Measurements from ENCODE around the gene FOXA3.
A peak's percentile ranks its signal among the peaks of the same experiment; 100 is the strongest.

Gene FOXA3

DNA sequence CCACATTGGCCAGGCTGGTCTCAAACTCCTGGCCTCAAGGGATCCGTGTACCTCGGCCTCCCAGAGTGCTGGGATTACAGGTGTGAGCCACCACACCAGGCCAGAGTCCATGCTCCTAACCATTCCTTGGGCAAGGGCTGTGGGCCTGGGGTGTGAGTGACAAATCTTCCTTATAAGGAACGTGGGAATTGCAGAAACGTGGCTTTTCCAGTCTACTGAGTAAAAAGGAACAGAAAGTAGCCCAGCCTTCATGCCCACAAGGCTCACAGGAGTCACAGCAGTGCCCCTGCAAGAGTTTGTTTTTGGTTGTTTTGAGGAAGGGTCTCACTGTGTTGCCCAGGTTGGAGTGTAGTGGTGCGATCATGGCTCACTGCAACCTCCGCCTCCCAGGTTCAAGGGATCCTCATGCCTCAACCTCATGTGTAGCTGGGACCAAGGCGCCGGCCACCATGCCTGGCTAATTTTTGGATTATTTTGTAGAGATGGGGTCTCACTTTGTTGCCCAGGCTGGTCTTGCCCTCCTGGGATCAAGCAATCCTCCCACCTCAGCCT is 33.2 kb downstream of the FOXA3 start:
- no peak for DNase-seq

GRCh38 chr19:45899253-45899652 is 35.1 kb downstream of the FOXA3 start:
- no peak for DNase-seq

DNA sequence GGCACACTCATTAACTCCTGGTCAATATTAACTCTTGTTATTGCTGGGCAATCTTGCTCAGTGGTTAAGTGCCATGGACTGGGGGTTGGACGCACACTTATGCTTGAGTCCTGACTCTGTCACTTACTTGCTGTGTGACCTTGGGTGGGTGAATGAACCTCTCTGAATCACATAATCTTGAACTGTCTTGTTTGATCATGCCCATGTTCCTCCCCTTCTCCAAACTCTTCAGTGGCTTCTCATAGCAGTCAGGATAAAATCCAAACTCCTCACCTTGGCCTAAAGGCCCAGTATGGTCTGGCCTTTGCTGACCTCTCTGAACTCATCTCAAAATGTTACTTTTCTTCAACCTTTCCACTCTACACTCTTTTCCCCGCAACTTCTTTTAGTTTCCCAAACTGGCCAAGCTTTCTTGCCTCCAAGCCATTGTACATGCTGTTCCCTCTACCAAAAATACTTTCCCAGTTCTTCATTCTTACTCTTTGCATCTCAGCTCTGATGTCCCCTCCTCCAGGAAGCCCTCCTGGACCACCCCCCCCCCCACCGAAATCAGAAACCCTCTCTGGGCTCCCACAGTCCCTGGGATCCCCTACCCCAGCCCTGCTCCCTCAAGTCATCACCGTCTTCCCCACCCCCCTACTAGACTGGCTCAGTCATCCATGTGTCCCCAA is 35.9 kb downstream of the FOXA3 start:
- no peak for DNase-seq

DNA sequence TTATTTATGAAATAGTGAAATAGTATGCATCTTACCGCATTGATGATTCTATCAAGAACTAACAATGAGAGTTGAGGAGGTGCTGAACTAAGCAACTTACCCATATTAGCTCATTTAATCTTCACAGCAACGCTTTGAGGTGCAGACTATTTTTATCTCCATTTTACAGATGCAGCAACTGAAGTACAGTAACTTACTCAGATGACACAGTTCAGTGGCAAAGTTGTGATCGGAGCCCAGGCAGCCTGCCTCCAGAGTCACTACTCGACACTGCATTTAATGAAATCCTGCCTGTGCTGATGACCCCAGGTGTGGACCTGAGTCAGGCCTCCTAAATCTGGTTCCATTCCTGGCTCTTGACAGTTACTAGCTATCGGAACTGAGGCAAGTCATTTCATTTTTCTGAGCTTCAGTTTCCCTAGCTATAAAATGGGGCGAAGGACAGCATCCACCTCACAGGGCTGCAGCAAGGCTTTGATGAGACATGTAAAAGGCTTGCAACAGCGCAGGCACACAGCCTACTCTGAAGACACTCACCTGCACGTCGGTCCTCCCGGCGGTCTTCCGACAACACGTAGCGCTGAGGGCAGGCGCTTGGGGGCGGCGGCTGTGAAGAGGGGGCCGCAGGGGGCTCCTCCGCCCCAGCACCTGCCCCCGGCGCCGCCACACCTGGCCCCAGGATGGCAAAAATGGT is 36.8 kb downstream of the FOXA3 start:
- DNase-seq: no peak

DNA sequence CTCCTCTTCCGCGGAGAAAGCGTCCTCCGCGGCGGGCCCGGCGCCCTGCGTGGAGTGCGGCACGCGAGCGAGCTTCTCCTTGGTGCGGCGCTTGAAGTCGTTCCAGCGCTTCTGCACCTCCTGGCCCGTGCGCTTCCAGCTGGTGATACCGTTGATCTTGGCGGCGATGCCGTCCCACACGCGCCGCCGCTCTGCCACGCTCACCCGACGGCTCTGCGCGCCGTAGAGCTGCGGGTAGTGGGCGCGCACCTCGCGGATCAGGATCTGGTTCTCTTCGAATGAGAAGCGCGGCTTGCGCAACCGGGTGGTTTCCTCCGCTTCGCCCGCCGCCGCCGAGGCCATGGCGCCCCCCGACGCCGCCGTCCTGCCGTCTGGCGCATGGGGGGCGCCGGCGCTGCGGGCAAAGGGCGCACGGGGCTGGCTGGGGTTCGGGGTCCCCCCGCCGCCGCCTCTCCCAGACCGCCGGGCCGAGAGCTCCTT is 37.3 kb downstream of the FOXA3 start:
- DNase-seq: peak; percentile 36 to 49

DNA sequence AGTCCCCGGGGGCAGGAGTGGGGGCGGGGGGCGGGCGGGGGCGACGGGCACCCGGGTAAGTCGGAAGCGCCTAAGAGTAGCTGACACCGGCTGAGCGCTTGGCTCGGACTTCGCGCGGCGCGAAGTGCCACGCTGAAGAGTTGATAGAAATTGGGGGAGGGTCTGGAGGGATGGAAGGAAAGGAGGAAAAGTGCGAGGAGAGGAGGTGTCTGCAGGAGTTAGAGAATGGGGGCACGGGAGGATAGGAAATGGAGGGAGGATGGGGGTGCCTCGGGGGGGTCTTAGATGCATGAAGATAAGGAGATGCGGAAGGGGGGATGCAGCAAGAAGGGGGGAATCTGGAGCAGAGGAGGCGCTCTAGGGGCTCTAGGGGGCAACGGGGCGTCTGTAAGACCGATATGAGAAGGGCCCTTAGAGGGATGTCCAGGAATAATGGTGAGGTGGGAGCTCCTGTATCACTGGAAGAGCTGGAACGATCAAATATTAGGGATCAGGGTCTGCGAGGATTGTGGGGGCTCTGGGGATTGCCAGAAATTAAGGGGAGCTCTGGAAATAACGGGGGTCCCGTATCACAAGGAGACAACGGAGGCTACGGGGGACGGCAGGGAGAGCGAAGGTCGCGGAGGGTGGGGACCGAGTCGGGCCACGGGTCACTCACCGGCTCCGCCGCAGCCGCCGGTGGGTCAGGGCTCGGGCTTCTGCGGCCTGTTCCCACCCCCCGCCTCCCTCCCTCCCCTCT is 38.0 kb downstream of the FOXA3 start, which contains the start of gene MYPOP:
MYPOP (minus strand) TSS at position 702 of the 739 bp plus-strand sequence. CDS start 840 bp downstream, outside the sequence.
- no peak for DNase-seq

- DNase-seq: peak; percentile 99
Observed at GRCh38 chr19:45902651-45903625, 38.8 kb downstream of the FOXA3 start.

- no peak for DNase-seq
Observed at GRCh38 chr19:45905011-45905410, 40.9 kb downstream of the FOXA3 start.

DNA sequence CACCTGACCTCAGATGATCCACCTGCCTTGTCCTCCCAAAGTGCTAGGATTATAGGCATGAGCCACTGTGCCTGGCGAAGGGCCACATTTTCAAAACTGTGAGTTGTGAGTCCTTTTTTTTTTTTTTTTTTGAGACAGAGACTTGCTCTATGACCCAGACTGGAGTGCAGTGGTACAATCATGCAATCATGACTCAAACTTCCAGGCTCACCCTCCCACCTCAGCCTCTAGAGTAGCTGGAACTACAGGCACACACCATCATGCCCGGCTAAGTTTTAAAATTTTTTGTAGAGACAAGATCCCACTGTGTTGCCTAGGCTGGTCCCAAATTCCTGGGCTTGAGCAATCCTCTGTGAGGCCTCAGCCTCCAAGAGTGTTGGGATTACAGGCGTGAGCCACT is 42.1 kb downstream of the FOXA3 start:
- no peak for DNase-seq

DNA sequence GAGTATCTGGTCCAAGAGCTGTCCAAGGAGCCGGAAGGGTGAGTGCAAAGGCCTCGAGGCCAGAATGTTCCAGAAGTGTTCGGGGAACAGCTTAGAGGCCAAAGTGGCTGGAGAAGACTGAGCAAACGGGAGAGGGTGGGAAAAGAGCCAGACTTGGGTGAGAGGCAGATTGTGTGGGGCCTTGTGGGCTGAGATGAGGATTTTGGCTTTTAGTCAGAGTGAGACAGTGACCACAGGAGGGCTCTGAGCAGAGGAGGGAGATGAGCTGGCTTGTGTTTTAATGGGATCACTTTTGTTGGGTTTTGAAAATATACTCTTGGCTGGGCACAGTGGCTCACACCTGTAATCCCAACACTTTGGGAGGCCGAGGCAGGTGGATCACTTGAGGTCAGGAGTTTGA is 44.8 kb downstream of the FOXA3 start:
- no peak for DNase-seq

GRCh38 chr19:45911291-45911690 is 47.2 kb downstream of the FOXA3 start:
- no peak for DNase-seq

DNA sequence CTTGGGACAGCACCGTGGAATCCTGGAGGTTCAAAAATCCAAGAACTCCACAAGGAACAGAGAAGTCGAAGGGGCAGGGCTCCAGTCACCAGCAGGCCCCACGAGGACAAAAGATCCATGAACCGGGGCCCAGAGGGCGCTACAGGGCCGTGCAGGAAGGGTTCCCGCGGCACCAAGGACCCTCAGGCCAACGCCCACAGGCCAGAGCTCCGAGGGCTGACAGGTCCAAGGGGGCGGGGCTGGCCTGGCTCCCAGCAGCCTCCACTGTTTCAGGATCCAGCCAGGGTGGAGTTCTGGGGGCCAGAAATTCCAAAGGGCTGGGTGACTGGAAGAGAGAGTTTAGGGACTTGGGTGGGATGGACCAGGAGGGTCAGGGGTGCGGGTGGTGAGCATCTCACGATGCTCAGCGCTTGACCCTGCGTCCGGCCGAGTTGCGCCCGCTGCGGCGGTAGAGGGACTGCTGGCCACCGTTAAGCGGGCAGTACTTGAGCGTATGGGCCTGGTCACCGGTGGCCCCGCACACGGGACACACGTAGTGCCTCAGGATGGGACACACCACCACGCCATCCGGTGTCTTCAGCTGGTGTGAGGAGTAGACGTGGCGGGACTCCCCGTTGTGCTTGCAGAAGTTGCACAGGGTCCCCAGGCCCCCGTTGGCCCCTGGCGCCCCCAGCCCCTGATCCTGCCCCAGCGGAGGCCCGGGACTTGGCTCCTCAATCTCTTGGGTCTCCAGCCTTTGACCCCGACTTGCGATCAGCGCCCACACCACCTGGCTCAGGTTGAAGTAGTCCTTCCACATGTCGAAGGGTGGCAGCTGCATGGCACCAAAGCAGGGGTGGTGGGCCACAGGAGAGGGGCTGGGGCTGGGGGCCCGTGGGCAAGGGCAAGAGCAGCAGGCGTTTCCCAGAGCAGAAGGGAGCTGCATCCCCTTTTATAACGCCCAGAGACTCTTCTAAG is 50.0 kb downstream of the FOXA3 start, which contains the start of gene NANOS2:
NANOS2 (minus strand) TSS at position 905 of the 957 bp plus-strand sequence; CDS start at position 820, 85 bp downstream.
- no peak for DNase-seq

GRCh38 chr19:45917421-45918091 is 53.4 kb downstream of the FOXA3 start:
- DNase-seq: no peak

DNA sequence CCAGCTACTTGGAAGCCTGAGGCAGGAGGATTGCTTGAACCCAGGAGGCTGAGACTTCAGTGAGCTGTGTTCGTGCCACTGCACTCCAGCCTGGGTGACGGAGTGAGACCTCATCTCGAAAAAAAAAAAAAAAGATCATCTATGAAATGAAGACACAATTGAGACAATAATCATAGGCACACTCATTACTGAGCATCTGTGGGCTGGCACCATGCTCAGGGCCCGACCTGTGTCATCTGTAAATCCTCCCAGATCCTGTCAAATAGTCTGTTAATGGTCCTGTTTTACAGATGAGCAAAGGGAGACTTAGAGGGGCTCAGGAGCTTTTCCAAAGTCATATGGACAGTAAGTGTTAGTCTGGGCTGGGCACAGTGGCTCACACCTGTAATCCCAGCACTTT is 54.6 kb downstream of the FOXA3 start:
- no peak for DNase-seq

DNA sequence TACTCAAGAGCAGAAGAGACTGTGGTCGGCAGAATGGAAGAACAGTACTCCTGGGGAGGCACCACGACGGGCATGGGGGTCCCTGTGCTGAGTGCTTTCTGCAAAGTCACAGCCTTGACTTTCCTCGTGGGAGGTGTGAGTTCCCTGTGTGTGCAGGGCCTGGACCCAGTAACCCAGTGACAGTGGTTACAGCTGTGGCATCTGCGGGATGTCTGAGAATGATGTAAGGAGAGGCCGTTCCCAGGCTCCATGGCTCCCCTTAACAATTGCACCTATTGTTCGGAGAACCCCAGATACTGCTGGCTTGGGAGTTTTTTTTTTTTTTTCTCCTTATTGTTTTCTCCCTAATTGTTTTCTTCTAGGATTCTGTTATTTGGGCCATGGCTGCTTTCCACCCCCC is 55.6 kb downstream of the FOXA3 start:
- DNase-seq: no peak

GRCh38 chr19:45920458-45920857 is 56.3 kb downstream of the FOXA3 start:
- DNase-seq: no peak

DNA sequence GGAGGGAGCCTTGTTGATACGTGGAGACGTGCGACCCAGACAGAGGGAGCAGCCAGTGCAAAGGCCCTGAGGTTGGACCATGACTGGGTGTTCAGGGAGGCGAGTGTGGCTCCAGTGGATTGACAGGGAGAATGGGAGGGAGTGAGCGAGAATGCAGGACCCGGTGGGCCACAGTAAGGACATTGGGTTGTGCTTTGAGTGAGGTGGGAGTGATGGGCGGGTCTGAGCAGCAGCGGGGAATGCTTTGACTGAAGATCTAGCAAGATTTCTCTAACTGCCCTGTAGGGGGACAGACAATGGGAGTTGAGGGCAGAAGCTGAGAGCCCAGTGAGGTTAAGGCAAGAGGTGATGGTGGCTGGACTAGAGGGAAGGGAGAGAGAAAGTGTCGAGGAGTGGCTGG is 58.2 kb downstream of the FOXA3 start:
- DNase-seq: no peak
